M059J (cell line): ENCODE data around the gene FHL2. TPM values are rescaled to one million over a fixed set of nuclear protein-coding genes. Genes with fewer than 3 reads are reported as not detected.

Experiments
- DNase-seq: peaks from one replicate; pipeline ENCODE4 v3.0.0-alpha.2; 2012; ENCODE audit warnings: low read depth
- total RNA-seq: library from RNA; depleted of rRNA; stranded (reverse); fragments of >200 nt; shearing (Covaris generic); gene quantifications from 2 replicates; pipeline ENCODE4 v1.2.3, GENCODE V29; 2014

The FHL2 gene
- total RNA-seq, 1 experiment from 2014 or later = 164 TPM

DNA sequence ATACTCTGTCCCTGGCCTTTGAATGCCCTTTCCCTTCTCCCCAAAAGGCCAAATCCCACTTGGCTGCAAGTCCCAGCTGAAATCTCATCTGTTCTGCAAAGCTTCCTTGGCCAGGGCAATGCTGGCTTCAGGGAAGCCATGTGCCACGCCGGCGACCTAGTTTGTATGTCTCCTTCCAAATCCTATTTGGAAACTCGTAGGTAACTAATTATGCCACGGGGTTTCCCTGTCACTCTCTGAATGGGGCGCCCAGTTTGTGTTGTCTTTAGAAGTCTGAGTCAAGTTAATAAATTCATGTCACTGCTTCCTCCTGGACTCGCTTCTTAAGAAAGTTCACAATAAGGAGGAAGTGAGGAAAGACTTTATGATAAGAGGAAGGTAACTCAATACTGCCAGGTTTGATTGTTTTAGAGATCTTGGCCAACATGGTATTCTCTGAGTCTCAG is 19.1 kb downstream of the FHL2 start:
- DNase-seq = peak; percentile 33

- no peak for DNase-seq
These were observed 19.9 kb downstream of the FHL2 start for GRCh38 chr2:105378921-105379383.

GRCh38 chr2:105378276-105378840 is 20.5 kb downstream of the FHL2 start:
- no peak for DNase-seq

DNA sequence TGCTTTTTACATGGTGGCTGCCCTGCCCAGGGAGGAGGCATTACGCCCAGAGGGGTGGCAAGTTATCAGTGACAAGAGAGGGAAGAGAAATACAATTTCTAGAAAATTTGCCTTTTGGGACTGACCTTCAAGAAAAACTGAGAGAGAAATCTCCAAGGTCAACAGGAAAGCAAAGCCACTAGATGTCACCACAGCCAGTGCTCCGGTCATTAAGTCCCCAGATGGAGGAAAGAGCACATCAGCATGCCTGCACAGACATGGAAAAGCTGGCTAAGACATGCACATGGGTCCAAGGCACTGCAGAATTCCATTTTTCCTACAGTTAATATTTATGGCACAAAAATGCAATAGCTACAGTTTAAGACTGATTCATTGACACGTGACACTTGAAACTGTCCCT is 21.0 kb downstream of the FHL2 start:
- peak; percentile 40 for DNase-seq

DNA sequence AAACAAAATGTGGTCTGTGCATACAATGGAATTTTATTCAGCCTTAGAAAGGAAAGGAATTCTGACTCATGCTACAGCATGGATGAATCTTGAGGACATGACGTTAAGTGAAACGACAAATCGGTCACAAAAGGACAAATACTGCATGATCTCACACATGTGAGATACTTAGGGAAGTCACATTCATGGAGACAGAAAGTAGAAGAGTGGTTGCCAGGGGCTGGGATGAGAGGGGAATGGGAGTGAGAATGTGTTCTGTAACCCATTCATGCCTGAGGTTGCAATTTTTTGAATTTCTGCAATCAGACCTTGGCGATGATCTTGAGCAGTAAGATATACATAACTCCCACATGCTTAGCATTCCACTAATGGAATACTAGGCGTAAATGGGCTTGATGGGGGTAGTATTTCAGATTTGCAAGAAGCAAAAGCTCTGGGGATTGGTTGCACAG is 22.0 kb downstream of the FHL2 start:
- DNase-seq = no peak

DNA sequence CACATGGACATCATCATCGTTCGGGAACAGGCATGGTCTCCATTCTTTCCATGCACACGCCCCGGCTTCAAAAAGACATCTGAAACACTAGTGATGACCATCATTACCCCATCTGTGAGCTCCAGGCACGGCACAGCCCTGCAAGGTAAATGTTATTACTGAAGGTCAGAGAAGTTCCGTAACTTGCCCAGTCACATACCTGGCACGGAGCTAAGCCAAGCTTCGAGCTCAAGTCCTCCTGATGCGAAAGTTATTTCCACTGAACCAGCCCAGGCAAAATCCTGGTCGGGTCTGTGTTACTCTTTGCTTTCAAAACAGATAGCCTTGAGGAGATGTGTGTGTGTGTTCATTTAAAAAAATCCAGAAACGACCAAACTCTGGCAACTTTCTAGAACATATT is 22.8 kb downstream of the FHL2 start:
- no peak for DNase-seq

GRCh38 chr2:105375001-105375561 is 23.8 kb downstream of the FHL2 start:
- DNase-seq = no peak

- no peak for DNase-seq
These were observed 24.9 kb downstream of the FHL2 start for GRCh38 chr2:105373895-105374401.

DNA sequence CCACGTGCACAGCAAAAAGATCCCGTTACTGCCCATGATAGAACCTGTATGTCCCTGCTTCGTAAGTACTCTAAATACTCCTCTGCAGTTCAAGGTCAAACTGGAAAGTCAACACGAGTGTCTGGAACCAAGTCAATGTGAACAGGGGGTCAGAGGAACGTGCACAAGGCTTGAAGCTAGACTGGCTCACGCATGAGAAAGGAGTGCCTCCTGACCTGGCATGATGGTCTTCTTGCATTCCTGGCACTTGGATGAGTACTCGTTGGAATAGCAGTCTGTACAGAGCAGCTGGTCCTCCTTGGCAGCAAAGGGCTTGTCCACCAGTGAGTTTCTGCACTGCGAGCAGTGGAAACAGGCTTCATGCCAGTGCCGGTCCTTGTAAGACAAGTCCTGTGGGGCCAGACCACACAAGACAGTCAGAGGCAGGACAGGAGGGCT is 25.5 kb downstream of the FHL2 start:
- no peak for DNase-seq

DNA sequence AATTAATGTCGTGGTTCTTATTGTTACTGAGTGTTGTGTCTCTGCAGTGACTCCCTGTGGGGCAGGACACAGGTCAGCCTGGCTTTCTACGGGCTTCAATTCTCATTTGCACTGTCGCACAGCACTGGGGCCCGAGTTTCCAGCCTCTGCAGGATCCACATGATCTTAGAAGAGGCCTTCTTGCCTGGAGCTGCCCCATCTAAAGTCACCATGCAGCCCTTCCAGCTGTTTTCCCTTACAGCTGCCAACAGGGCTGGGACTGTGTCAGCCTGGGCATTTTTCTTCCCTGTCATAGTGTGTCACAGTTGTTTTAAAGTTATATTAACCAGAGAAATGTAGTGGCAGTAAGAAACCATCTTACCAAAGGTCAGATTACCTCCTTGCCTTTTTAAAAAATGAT is 27.0 kb downstream of the FHL2 start:
- no peak for DNase-seq

- DNase-seq = no peak
These were observed 27.7 kb downstream of the FHL2 start for GRCh38 chr2:105371156-105371555.

- no peak for DNase-seq
These were observed 28.8 kb downstream of the FHL2 start for GRCh38 chr2:105369777-105370690.

DNA sequence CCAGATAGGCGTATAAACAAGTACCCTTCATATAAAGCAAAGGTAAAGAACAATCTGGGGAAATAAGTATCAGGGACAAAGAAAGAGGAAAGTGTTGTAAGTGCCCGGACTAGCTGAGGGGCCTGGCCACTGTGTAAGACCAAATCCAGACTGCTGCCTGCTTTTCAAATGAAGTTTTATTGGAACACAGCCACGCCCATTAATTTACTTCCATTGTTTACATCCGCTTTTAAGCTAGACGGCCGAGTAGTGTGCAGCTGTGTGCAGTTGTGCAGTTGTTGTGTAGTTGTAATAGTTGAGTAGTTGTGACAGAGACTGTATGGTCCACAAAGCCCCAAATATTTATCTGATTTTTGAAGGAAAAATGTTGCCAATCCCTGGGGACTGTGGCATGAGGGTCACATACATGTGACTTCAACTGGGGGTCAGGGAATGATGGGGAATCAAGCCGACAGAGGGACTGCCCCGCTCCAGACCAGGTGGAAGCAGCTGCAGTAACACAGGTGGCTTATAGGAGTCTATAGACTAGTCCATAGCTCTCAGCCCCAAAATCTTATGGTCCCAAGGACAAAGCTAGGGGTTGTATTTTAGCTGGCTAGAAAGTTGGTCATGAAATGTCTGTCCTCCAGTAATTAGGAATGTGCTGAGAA is 30.0 kb downstream of the FHL2 start:
- no peak for DNase-seq

DNA sequence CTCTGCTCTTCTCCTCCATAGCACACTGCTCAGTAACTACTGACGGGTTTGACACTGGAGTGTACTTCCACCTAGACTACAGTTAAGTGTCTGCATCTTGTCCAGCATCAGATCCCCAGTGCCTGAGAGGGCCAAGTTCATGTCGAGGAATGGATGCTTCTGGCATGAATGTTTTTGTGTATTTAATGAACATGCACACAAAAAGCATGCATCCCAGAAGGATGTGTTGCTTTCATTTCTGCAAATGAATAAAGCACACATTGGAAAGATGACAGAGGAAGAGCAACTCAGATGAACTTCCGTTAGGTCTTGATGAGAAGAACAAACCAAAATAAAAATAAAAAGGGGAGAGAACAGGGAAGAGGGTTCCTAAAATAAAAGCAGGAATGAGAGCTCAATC is 33.6 kb downstream of the FHL2 start:
- no peak for DNase-seq

DNA sequence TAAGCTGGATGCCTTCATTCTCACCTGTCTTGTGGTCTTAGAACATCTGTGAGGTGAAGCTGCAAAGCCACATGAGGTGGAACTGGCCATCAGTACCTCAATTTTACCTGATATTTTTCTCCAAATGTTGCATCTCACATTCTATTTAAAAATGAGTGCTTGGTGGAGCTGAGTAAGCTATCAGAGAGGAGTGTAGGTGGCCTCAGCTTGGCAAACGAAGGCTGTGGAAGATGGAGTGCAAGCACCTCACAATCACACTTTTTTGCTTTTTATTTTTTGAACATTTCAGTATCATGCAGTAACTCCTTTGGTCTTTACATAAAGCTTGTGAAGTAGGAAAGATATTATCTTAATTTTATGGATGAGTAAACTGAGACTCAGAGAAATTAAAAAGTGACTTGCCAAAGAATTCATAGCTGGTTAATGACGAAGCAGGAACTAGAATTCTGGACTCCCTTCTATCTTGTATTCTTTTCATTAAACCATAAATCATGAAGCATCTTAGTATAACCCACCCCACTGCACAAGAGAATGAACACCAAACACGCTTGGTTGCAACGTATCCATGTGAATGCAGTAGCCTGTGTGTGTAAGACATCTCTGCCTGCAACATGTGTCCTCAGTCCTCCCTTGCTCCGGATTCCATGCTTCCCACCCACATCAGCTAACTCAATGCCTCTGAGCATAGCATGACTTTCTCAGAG is 34.3 kb downstream of the FHL2 start:
- DNase-seq = no peak

DNA sequence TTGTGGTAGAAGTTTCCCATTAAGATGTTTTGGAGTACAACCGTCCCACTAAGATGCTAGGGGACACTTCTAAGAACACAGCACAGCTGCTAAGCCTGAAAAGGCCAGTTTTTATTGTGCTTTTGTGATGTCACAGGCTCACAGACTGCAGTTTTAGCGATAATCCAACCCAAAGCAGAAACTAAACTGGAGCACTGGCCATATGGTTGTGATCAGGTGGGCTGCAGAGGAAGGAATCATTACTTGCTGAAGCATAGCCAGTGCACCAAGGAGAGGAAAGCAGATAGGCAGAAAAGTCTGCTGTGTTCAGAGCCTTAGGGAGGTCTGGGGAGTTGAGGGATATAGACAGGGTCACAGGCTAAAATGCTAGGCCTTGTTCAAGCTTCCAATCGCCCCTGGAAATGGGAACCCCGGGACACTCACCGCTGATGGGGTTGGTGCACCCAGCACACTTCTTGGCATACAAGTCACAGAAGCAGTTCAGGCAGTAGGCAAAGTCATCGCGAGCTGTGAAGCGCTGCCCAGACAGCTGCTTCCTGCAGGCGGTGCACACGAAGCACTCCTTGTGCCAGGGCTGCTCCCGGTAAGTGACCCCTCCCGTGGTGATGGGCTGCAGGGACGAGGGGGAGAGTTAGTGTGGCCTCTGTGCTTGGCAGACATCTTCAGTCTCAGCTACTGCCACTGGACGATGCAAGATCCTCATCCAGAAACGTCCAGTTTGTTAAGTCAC is 35.8 kb downstream of the FHL2 start:
- DNase-seq = no peak

- DNase-seq = no peak
These were observed 37.6 kb downstream of the FHL2 start for GRCh38 chr2:105361102-105361889.

GRCh38 chr2:105358593-105358992 is 40.3 kb downstream of the FHL2 start:
- DNase-seq = no peak

DNA sequence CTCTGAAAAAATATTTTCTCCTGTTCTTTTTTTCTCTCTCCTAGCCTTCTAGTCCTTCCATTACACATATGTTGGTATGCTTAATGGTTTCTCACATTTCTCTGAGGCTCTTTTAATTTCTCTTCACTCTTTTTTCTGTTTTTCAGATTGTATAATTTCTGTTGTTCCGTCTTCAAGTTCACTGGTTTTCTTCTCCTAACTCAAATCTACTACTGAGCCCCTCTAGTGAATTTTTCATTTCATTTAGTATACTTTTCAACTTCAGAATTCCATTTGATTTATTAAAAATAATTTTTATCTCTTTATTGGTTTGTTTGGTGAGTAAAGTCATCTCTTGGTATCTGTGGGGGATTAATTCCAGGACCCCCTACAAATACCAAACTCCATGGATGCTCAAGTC is 41.7 kb downstream of the FHL2 start:
- no peak for DNase-seq
